ENCODE measurements around the gene NTM. TPM values are rescaled to one million over a fixed set of nuclear protein-coding genes. Genes with fewer than 3 reads are reported as not detected.

NTM gene
- total and polyA plus RNA-seq, 2 of the 8 experiments (the other 6 are each of a cell fraction or from before 2014, with no cell fraction given) = 13.4 to 20.0 TPM

DNA sequence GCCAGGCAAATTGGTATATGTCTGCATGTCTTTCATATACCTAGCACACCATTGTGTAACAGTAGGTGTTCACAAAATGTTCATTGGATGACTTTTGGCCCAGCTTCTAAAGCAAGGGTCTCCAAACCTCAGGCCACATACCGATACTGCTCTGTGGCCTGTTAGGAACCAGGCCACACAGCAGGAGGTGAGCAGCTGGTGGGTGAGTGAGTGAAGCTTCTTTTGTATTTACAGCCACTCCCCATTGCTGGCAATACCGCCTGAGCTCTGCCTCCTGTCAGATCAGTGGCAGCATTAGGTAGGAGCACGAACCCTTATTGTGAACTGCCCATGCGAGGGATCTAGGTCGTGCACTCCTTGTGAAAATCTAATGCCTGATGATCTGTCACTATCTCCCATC lies 836.6 kb downstream of the NTM start (continued):
- TF ChIP-seq TBP (IDR thresholded peaks at IDR 0.05; ENCODE audit: low read depth, low read length) (no peak), BRCA1 (IDR thresholded peaks at IDR 0.05; ENCODE audit: low read depth, low read length) (no peak), NANOG (IDR thresholded peaks at IDR 0.05; ENCODE audit: insufficient read depth, low read depth, low read length, poor library complexity, severe bottlenecking) (no peak), POU5F1 (IDR thresholded peaks at IDR 0.05; ENCODE audit: low read depth, low read length) (no peak)
- TF ChIP-seq, protein P1, sequence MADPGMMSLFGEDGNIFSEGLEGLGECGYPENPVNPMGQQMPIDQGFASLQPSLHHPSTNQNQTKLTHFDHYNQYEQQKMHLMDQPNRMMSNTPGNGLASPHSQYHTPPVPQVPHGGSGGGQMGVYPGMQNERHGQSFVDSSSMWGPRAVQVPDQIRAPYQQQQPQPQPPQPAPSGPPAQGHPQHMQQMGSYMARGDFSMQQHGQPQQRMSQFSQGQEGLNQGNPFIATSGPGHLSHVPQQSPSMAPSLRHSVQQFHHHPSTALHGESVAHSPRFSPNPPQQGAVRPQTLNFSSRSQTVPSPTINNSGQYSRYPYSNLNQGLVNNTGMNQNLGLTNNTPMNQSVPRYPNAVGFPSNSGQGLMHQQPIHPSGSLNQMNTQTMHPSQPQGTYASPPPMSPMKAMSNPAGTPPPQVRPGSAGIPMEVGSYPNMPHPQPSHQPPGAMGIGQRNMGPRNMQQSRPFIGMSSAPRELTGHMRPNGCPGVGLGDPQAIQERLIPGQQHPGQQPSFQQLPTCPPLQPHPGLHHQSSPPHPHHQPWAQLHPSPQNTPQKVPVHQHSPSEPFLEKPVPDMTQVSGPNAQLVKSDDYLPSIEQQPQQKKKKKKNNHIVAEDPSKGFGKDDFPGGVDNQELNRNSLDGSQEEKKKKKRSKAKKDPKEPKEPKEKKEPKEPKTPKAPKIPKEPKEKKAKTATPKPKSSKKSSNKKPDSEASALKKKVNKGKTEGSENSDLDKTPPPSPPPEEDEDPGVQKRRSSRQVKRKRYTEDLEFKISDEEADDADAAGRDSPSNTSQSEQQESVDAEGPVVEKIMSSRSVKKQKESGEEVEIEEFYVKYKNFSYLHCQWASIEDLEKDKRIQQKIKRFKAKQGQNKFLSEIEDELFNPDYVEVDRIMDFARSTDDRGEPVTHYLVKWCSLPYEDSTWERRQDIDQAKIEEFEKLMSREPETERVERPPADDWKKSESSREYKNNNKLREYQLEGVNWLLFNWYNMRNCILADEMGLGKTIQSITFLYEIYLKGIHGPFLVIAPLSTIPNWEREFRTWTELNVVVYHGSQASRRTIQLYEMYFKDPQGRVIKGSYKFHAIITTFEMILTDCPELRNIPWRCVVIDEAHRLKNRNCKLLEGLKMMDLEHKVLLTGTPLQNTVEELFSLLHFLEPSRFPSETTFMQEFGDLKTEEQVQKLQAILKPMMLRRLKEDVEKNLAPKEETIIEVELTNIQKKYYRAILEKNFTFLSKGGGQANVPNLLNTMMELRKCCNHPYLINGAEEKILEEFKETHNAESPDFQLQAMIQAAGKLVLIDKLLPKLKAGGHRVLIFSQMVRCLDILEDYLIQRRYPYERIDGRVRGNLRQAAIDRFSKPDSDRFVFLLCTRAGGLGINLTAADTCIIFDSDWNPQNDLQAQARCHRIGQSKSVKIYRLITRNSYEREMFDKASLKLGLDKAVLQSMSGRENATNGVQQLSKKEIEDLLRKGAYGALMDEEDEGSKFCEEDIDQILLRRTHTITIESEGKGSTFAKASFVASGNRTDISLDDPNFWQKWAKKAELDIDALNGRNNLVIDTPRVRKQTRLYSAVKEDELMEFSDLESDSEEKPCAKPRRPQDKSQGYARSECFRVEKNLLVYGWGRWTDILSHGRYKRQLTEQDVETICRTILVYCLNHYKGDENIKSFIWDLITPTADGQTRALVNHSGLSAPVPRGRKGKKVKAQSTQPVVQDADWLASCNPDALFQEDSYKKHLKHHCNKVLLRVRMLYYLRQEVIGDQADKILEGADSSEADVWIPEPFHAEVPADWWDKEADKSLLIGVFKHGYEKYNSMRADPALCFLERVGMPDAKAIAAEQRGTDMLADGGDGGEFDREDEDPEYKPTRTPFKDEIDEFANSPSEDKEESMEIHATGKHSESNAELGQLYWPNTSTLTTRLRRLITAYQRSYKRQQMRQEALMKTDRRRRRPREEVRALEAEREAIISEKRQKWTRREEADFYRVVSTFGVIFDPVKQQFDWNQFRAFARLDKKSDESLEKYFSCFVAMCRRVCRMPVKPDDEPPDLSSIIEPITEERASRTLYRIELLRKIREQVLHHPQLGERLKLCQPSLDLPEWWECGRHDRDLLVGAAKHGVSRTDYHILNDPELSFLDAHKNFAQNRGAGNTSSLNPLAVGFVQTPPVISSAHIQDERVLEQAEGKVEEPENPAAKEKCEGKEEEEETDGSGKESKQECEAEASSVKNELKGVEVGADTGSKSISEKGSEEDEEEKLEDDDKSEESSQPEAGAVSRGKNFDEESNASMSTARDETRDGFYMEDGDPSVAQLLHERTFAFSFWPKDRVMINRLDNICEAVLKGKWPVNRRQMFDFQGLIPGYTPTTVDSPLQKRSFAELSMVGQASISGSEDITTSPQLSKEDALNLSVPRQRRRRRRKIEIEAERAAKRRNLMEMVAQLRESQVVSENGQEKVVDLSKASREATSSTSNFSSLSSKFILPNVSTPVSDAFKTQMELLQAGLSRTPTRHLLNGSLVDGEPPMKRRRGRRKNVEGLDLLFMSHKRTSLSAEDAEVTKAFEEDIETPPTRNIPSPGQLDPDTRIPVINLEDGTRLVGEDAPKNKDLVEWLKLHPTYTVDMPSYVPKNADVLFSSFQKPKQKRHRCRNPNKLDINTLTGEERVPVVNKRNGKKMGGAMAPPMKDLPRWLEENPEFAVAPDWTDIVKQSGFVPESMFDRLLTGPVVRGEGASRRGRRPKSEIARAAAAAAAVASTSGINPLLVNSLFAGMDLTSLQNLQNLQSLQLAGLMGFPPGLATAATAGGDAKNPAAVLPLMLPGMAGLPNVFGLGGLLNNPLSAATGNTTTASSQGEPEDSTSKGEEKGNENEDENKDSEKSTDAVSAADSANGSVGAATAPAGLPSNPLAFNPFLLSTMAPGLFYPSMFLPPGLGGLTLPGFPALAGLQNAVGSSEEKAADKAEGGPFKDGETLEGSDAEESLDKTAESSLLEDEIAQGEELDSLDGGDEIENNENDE (IDR thresholded peaks at IDR 0.05; ENCODE audit: insufficient replicate concordance, low read length) = no peak
